GM10266 (cell line): ENCODE data around the gene SPINDOC.

ENCODE experiments used
- DNase-seq: peaks from one replicate; pipeline ENCODE4 v3.0.0; 2012; ENCODE audit errors: extremely low spot score
- TF ChIP-seq, protein P1 (sequence below): IDR thresholded peaks from 2 replicates; pipeline ENCODE4 v1.5.1; 2012; ENCODE audit warnings: mild to moderate bottlenecking, low read depth; ENCODE audit not compliant: control insufficient read depth, insufficient read depth; ENCODE audit errors: missing control alignments

The SPINDOC gene

DNA sequence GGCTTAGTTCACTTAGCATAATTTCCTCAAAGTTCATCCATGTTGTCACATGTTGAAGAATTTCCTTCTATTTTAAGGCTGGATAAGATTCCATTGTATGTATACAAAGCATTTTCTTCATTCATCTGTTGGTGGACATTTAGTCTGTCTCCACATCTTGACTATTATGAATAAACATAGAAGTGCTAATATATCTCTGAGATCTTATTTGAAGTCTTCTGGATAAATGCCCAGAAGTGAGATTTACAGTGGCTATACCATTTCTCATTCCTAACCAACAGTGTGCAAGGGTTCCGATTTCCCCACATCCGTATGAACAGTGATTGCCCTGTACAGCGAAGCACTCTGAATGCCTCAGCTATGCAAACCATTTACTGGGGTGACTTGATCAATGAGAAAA is 38.1 kb upstream of the SPINDOC start:
- DNase-seq, result no peak
- TF ChIP-seq, protein P1, sequence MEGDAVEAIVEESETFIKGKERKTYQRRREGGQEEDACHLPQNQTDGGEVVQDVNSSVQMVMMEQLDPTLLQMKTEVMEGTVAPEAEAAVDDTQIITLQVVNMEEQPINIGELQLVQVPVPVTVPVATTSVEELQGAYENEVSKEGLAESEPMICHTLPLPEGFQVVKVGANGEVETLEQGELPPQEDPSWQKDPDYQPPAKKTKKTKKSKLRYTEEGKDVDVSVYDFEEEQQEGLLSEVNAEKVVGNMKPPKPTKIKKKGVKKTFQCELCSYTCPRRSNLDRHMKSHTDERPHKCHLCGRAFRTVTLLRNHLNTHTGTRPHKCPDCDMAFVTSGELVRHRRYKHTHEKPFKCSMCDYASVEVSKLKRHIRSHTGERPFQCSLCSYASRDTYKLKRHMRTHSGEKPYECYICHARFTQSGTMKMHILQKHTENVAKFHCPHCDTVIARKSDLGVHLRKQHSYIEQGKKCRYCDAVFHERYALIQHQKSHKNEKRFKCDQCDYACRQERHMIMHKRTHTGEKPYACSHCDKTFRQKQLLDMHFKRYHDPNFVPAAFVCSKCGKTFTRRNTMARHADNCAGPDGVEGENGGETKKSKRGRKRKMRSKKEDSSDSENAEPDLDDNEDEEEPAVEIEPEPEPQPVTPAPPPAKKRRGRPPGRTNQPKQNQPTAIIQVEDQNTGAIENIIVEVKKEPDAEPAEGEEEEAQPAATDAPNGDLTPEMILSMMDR, result no peak

DNA sequence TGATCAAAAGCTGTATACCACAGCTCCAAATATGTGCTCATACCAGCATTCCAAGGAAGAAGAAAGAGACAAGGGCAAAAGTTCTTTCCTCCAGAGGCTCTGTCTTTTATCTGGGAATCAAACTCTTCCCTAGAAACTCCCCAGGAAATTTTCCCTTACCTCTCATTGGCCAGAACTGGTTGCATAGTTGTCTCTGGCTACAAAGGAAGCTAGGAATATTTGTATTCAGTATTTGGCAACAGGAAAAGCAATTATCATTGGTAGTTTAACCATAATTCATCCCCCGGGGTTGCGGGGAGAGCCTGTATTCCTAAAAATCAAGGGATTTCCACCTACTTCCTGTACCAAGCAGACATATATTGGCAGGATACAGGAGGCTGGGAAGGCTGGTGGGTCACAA is 34.2 kb upstream of the SPINDOC start:
- TF ChIP-seq, protein P1, result no peak
- DNase-seq, result no peak

DNA sequence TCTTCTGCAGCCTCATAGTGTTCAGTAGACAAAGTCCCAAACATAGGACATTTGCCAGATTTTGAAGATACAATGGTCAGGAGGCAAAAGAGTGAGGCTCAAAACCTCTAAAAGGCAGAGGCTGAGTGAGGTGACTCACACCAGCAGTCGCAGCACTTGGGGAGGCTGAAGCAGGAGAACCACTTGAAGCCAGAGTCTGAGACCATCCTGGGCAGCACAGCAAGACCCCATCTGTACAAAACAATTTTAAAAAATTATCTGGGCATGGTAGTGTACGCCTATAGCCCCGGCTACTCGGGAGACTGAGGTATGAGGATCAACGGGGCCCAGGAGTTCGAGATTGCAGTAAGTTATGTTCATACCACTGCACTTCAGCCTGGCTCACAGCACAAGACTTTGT is 30.5 kb upstream of the SPINDOC start:
- DNase-seq, result no peak
- TF ChIP-seq, protein P1, result no peak

GRCh38 chr11:63783925-63784592 is 29.2 kb upstream of the SPINDOC start:
- DNase-seq, result no peak
- TF ChIP-seq, protein P1, result no peak

GRCh38 chr11:63785823-63786222 is 27.4 kb upstream of the SPINDOC start:
- TF ChIP-seq, protein P1, result no peak
- DNase-seq, result no peak

DNA sequence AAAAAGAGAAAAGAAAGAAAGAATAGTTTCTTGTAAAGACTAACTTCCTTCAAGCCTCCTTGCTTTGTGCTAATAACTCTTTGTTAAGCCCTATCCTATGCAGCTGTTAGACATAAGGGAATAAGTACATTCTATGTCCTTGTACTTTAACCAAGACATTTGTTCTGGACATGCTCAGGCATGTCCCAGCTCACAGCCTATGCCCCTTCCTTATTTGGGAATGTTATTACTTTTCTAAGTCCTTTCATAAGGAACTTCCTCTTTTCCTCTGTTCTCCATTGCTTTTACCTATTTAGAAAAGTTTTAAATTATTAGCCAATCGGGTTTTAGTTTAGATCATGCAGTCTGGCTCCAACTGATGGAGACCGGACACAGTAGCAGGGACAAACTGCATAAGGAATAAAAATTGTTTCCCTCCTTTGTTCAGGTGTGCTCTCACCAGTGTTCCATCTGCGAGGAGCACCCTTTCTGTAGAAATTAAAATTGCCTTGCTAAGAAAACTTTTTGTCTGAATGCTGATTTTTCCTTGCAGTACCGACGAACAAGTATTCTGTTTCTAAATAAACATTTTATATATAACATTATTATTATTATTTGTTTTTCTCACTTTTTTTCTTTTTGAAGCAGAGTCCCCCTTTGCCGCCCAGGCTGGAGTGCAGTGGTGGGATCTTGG is 21.6 kb upstream of the SPINDOC start:
- TF ChIP-seq, protein P1, result no peak
- no peak for DNase-seq

DNA sequence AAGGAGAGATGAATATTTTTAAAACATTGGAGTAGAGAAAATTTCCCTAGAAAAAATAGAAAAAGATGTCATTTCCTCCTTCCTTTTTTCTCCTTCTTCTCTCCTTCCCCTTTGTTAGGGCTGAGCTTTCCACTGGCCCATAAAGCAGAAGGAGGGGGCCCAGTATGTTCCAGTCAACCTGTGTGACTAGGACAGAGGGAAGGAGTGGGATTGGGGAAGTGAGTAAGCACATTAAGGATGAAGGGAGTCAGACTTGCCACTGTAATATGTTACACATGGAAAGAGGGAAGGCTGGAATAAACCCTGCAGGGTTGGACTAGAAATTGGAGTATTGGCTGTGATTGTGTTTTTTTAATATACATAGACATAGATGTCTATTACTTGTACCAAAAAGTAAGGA is 20.1 kb upstream of the SPINDOC start:
- no peak for DNase-seq
- TF ChIP-seq, protein P1, result no peak
